ENCODE data around the gene CDH12. TPM values are rescaled to one million over a fixed set of nuclear protein-coding genes. Genes with fewer than 3 reads are reported as not detected.

The CDH12 gene
- total RNA-seq, 1 donor from 2014 or later, result 0.11 TPM

DNA sequence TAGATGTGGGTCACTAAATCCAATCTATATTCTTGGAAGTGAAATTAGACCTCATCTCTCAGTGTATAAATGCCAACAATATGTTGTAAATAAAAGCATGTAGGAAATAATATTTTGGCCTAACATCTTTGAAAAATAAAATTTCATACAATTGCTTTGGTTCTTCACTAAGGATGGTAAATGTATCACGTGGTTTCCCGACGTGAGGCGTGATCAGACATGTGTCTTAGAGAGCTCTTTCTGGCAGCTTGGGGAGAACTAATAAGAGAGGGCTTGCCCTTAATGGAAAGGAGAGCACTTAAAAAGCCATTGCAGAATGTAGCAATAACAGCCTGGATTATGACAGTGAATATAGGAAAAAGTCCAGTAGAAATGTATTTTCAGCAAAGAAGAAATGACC is 602.6 kb downstream of the CDH12 start:
- Histone ChIP-seq H3K9me3 (no peaks in the 10 kb centered on the region), H3K36me3 (no peaks in the 10 kb centered on the region), H3K27me3 (no peaks in the 10 kb centered on the region), H3K27ac (no peak overlapping the region), H3K4me3 (no peak overlapping the region), H3K4me1 (no peaks in the 10 kb centered on the region)
- no peak for DNase-seq (ENCODE audit: low spot score in 2 of 2)
- intact Hi-C loops (cut with DNase I), result no loop called here
- no peak for TF ChIP-seq CTCF (IDR thresholded peaks at IDR 0.05)

GRCh38 chr5:22249209-22249729 is 603.9 kb downstream of the CDH12 start:
- no peak for TF ChIP-seq CTCF (IDR thresholded peaks at IDR 0.05)
- Histone ChIP-seq H3K4me1 (no peaks in the 10 kb centered on the region), H3K27me3 (no peaks in the 10 kb centered on the region), H3K36me3 (no peaks in the 10 kb centered on the region), H3K4me3 (no peak overlapping the region), H3K9me3 (no peaks in the 10 kb centered on the region), H3K27ac (no peak overlapping the region)
- no peak for DNase-seq (ENCODE audit: low spot score in 2 of 2)
- intact Hi-C loops (cut with DNase I), result no loop called here

DNA sequence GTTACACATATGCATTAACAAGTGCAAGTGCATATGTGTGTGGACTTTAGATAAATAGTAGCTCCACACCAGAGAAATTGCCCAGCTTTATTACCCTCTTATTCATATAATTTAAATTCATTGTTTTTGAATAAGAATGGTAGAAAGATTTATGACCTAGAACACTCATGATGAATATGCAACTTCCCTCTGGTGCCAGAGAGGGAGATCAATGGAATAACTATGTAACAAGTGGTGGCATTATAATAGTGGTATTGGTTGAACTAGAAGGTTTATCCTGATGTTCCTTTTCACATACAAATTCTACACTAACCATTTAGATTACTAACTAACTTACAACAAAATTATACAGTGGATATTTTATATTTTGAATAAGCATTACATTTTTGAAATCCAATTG is 607.4 kb downstream of the CDH12 start:
- H3K27ac ChIP-seq, result no peak overlapping the region
- H3K36me3 ChIP-seq, result no peaks in the 10 kb centered on the region
- no peak for TF ChIP-seq CTCF (IDR thresholded peaks at IDR 0.05)
- no peaks in the 10 kb centered on the region for H3K27me3 ChIP-seq
- intact Hi-C loops (cut with DNase I), result no loop called here
- no peak for DNase-seq (ENCODE audit: low spot score in 2 of 2)
- no peaks in the 10 kb centered on the region for H3K4me1 ChIP-seq
- no peaks in the 10 kb centered on the region for H3K9me3 ChIP-seq
- H3K4me3 ChIP-seq, result no peak overlapping the region

DNA sequence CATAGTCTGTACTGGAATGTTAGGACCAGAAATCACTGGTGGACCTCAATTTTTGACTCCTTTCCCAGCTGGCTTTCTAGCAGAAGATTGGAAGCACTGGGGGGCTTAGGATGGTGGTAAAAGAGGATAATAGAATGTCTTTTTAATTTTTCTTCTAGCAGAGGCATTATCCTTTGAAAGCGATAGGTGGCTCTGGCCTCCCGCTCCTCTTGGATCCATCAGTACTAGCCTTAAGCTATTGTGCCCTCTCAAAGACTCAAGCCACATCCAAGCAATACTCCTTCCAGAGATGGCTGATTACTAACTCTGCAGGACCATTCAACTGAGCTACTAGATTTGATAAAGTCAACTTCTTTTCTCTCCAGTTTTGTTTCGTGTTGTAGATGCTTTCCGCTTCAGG is 610.6 kb downstream of the CDH12 start:
- no peaks in the 10 kb centered on the region for H3K36me3 ChIP-seq
- H3K9me3 ChIP-seq, result no peaks in the 10 kb centered on the region
- DNase-seq (ENCODE audit: low spot score in 2 of 2), result no peak
- intact Hi-C loops (cut with DNase I), result no loop called here
- TF ChIP-seq CTCF (IDR thresholded peaks at IDR 0.05), result no peak
- no peak overlapping the region for H3K27ac ChIP-seq
- no peaks in the 10 kb centered on the region for H3K27me3 ChIP-seq
- H3K4me1 ChIP-seq, result no peaks in the 10 kb centered on the region
- H3K4me3 ChIP-seq, result no peak overlapping the region

GRCh38 chr5:22238047-22238446 is 615.1 kb downstream of the CDH12 start:
- Histone ChIP-seq H3K4me3 (no peak overlapping the region), H3K4me1 (no peaks in the 10 kb centered on the region), H3K27ac (no peak overlapping the region), H3K36me3 (no peaks in the 10 kb centered on the region), H3K27me3 (no peaks in the 10 kb centered on the region), H3K9me3 (no peaks in the 10 kb centered on the region)
- intact Hi-C loops (cut with DNase I), result no loop called here
- DNase-seq (ENCODE audit: low spot score in 2 of 2), result no peak
- no peak for TF ChIP-seq CTCF (IDR thresholded peaks at IDR 0.05)

DNA sequence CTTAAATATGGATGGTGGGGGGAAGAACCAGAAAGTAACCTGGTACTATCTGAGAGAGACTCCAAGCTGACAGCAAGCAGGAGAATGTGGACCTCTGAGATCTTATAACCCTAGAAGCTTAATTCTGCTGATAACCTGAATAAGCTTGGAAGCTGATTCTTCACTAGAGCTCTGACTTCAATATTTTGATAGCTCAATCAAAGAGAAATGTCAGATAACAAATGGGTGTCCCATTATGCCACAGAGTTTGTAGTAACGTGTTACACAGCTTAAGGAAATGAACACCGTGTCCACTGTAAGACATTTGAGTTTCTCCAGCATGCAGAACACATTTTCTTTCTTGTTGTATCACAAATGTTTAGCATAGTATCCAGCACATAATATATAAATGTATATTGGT is 626.7 kb downstream of the CDH12 start:
- DNase-seq (ENCODE audit: low spot score in 2 of 2), result no peak
- TF ChIP-seq CTCF (IDR thresholded peaks at IDR 0.05), result no peak
- H3K4me3 ChIP-seq, result no peak overlapping the region
- no peaks in the 10 kb centered on the region for H3K36me3 ChIP-seq
- H3K9me3 ChIP-seq, result no peaks in the 10 kb centered on the region
- intact Hi-C loops (cut with DNase I), result no loop called here
- H3K27ac ChIP-seq, result no peak overlapping the region
- H3K27me3 ChIP-seq, result no peaks in the 10 kb centered on the region
- H3K4me1 ChIP-seq, result no peaks in the 10 kb centered on the region

Data from ascending aorta (tissue), 2 donors.